ENCODE measurements around the gene PBRM1. TPM values are rescaled to one million over a fixed set of nuclear protein-coding genes. Genes with fewer than 3 reads are reported as not detected.
A peak's percentile ranks its signal among the peaks of the same experiment; 100 is the strongest.

PBRM1 gene
- total RNA-seq, 2 donors from 2014 or later, result 85.3 to 95.4 TPM

GRCh38 chr3:52714335-52715302 lies 28.9 kb upstream of the PBRM1 start:
- DNase-seq (ENCODE audit: low spot score) (no peak), ATAC-seq (peak; percentile 41 to 50)
- Mint-ChIP-seq H3K27me3 (no peaks in the 10 kb centered on the region), H3K9me3 (peaks cover under 1% of the 10 kb centered on the region), H3K36me3 (no peaks in the 10 kb centered on the region), H3K27ac (no peak overlapping the region), H3K4me3 (no peak overlapping the region), H3K4me1 (ENCODE audit: low read depth in 2 of 2) (peaks cover 0 to 5% of the 10 kb centered on the region in 2 donors)

GRCh38 chr3:52712291-52713212 lies 26.8 kb upstream of the PBRM1 start:
- H3K9me3 Mint-ChIP-seq, result no peaks in the 10 kb centered on the region
- peaks cover 3% of the 10 kb centered on the region for H3K36me3 Mint-ChIP-seq
- peaks cover 4 to 5% of the 10 kb centered on the region in 2 donors for H3K4me1 Mint-ChIP-seq (ENCODE audit: low read depth in 2 of 2)
- no peak overlapping the region for H3K27ac Mint-ChIP-seq
- no peak for ATAC-seq
- H3K4me3 Mint-ChIP-seq, result no peak overlapping the region
- H3K27me3 Mint-ChIP-seq, result no peaks in the 10 kb centered on the region
- DNase-seq (ENCODE audit: low spot score), result no peak

GRCh38 chr3:52710512-52710911 lies 24.8 kb upstream of the PBRM1 start:
- Mint-ChIP-seq H3K4me3 (no peak overlapping the region), H3K27ac (no peak overlapping the region)

DNA sequence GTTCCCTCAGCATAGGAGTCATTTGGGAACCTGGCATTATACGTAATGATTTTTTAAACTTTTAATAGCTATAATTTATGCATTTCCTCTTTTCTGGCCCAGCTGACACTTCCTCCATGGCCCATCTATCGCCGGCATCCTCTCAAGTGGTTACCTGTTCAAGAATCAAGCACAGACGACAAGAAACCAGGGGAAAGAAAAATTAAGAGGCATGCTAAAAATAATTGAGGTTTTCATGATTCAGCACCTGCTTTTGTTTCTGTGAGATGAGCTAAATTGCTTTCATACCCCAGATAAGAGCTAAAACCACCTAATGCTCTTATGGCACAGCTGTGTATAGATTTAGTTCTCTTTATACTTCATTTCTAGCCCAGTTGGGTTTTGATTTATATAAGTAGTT lies 21.9 kb upstream of the PBRM1 start:
- peak overlapping the region; percentile 97 for H3K4me3 Mint-ChIP-seq
- DNase-seq (ENCODE audit: low spot score), result no peak
- H3K36me3 Mint-ChIP-seq, result peaks cover 5% of the 10 kb centered on the region
- no peaks in the 10 kb centered on the region for H3K27me3 Mint-ChIP-seq
- no peak for ATAC-seq
- H3K27ac Mint-ChIP-seq, result peak overlapping the region; percentile 94 to 97
- H3K4me1 Mint-ChIP-seq (ENCODE audit: low read depth in 2 of 2), result peaks cover 16 to 24% of the 10 kb centered on the region in 2 donors
- no peaks in the 10 kb centered on the region for H3K9me3 Mint-ChIP-seq

More at GRCh38 chr3:52710512-52710911, 24.8 kb upstream of the PBRM1 start:
- Mint-ChIP-seq H3K9me3 (no peaks in the 10 kb centered on the region), H3K36me3 (peaks cover 5% of the 10 kb centered on the region), H3K27me3 (no peaks in the 10 kb centered on the region), H3K4me1 (ENCODE audit: low read depth in 2 of 2) (peaks cover 8 to 12% of the 10 kb centered on the region in 2 donors)
- DNase-seq (ENCODE audit: low spot score) (no peak), ATAC-seq (no peak)

- H3K4me3 Mint-ChIP-seq, result peak within 1 kb of the TSS; percentile 97
- peak; percentile 88 for DNase-seq (ENCODE audit: low spot score)
- peak; percentile 96 for ATAC-seq
- no peaks in the 10 kb centered on the region for H3K27me3 Mint-ChIP-seq
- peaks cover 16 to 24% of the 10 kb centered on the region in 2 donors for H3K4me1 Mint-ChIP-seq (ENCODE audit: low read depth in 2 of 2)
- H3K27ac Mint-ChIP-seq, result peak within 1 kb of the TSS; percentile 94 to 97
- H3K9me3 Mint-ChIP-seq, result no peaks in the 10 kb centered on the region
- peaks cover 5% of the 10 kb centered on the region for H3K36me3 Mint-ChIP-seq
These were observed 20.3 kb upstream of the PBRM1 start, which contains the start of the genes GLT8D1 and SPCS1 for GRCh38 chr3:52705688-52706686. TSS of gene GLT8D1 (minus strand) at chr3:52705791. CDS start at chr3:52700460, 5,331 bp downstream. TSS of gene SPCS1 (plus strand) at chr3:52706106. CDS start at chr3:52706247, 141 bp downstream.

GRCh38 chr3:52705438-52705687 lies 19.6 kb upstream of the PBRM1 start:
- Mint-ChIP-seq H3K36me3 (peaks cover 5% of the 10 kb centered on the region), H3K27ac (peak overlapping the region; percentile 94 to 97), H3K27me3 (no peaks in the 10 kb centered on the region), H3K4me1 (ENCODE audit: low read depth in 2 of 2) (peaks cover 16 to 24% of the 10 kb centered on the region in 2 donors), H3K4me3 (peak overlapping the region; percentile 97), H3K9me3 (no peaks in the 10 kb centered on the region)
- DNase-seq (ENCODE audit: low spot score) (no peak), ATAC-seq (no peak)

- H3K36me3 Mint-ChIP-seq, result peaks cover 5% of the 10 kb centered on the region
- H3K4me3 Mint-ChIP-seq, result peak overlapping the region; percentile 97
- H3K27me3 Mint-ChIP-seq, result no peaks in the 10 kb centered on the region
- H3K27ac Mint-ChIP-seq, result peak overlapping the region; percentile 94 to 97
- peak in 1 of 2 donors; percentile 1 for ATAC-seq
- H3K9me3 Mint-ChIP-seq, result no peaks in the 10 kb centered on the region
- H3K4me1 Mint-ChIP-seq (ENCODE audit: low read depth in 2 of 2), result peaks cover 16 to 24% of the 10 kb centered on the region in 2 donors
- DNase-seq (ENCODE audit: low spot score), result no peak
These were observed 19.1 kb upstream of the PBRM1 start for GRCh38 chr3:52704611-52705437.

GRCh38 chr3:52703341-52703740 lies 17.6 kb upstream of the PBRM1 start:
- no peak for ATAC-seq
- H3K4me1 Mint-ChIP-seq (ENCODE audit: low read depth in 2 of 2), result peaks cover 16 to 24% of the 10 kb centered on the region in 2 donors
- H3K4me3 Mint-ChIP-seq, result peak overlapping the region; percentile 97

GRCh38 chr3:52697632-52697965 lies 11.9 kb upstream of the PBRM1 start:
- DNase-seq (ENCODE audit: low spot score), result no peak
- peaks cover 33% of the 10 kb centered on the region for H3K36me3 Mint-ChIP-seq
- peaks cover 19 to 24% of the 10 kb centered on the region in 2 donors for H3K4me1 Mint-ChIP-seq (ENCODE audit: low read depth in 2 of 2)
- H3K4me3 Mint-ChIP-seq, result peak overlapping the region; percentile 6
- H3K9me3 Mint-ChIP-seq, result no peaks in the 10 kb centered on the region
- peak overlapping the region; percentile 72 to 81 for H3K27ac Mint-ChIP-seq
- no peak for ATAC-seq
- no peaks in the 10 kb centered on the region for H3K27me3 Mint-ChIP-seq

More at GRCh38 chr3:52703341-52703740, 17.6 kb upstream of the PBRM1 start:
- DNase-seq (ENCODE audit: low spot score), result no peak
- peaks cover 5% of the 10 kb centered on the region for H3K36me3 Mint-ChIP-seq
- no peaks in the 10 kb centered on the region for H3K9me3 Mint-ChIP-seq
- H3K27ac Mint-ChIP-seq, result peak overlapping the region in 1 of 2 donors; percentile 97
- no peaks in the 10 kb centered on the region for H3K27me3 Mint-ChIP-seq

GRCh38 chr3:52696830-52697631 lies 11.3 kb upstream of the PBRM1 start:
- H3K27me3 Mint-ChIP-seq, result no peaks in the 10 kb centered on the region
- peaks cover 33% of the 10 kb centered on the region for H3K36me3 Mint-ChIP-seq
- ATAC-seq (no peak), DNase-seq (ENCODE audit: low spot score) (no peak)
- no peaks in the 10 kb centered on the region for H3K9me3 Mint-ChIP-seq
- H3K4me1 Mint-ChIP-seq (ENCODE audit: low read depth in 2 of 2), result peaks cover 19 to 25% of the 10 kb centered on the region in 2 donors
- H3K4me3 Mint-ChIP-seq, result peak overlapping the region; percentile 6
- H3K27ac Mint-ChIP-seq, result peak overlapping the region; percentile 72 to 81

DNA sequence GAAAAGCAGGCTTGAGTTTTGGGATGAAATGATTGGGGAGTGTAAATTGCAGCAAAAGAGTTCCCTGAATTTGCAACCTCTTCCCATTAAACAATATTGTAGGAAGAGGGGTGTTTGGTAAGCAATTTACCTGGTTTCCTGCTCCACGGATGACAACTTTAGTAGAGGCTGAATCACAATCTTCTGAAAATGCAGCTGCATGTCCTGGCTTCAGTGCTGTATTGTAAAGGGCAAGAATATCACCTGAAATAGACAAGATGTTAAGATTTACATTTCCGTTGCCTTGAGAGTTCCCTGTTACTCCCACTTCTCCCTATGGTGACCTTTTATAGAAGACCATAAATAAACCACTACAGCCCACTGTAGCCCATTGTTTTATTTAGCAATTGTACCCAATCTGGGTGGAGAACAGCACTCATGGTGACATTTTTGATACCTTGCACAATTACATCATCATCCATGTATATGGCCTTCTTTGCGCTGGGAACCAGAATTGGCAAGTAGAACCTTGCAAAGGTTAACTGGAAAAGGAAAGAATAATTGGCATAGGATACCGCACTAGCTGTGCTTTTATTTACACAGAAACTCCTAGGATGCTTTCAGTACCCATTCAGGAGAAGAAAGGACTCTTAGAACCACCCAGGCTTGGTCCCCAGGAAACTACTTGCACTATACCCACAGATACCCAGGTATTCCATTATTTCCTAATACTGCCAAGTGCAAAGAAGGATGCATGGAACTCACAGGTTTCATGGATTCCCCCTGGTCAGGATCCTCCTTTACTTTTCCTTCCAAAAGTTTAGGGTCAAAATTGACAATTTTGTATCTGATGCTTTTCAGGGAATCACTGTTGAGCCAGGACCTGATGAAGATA lies 10.3 kb upstream of the PBRM1 start:
- H3K4me3 Mint-ChIP-seq, result no peak overlapping the region
- peaks cover 38% of the 10 kb centered on the region for H3K36me3 Mint-ChIP-seq
- H3K27ac Mint-ChIP-seq, result peak overlapping the region in 1 of 2 donors; percentile 72
- DNase-seq (ENCODE audit: low spot score), result no peak
- H3K9me3 Mint-ChIP-seq, result no peaks in the 10 kb centered on the region
- no peaks in the 10 kb centered on the region for H3K27me3 Mint-ChIP-seq
- peaks cover 19 to 25% of the 10 kb centered on the region in 2 donors for H3K4me1 Mint-ChIP-seq (ENCODE audit: low read depth in 2 of 2)
- ATAC-seq, result no peak

All from natural killer cell treated with Interleukin-12 subunit alpha and Interleukin-12 subunit beta and Interleukin-15 and Interleukin-18, amount 100 ng/mL, for 72 hours (primary cell).